ENCODE data around the gene ODAD3. TPM values are rescaled to one million over a fixed set of nuclear protein-coding genes. Genes with fewer than 3 reads are reported as not detected.

ODAD3 gene
- total and polyA plus RNA-seq, 12 donors = 0.17 to 2.2 (median 0.37) TPM; not detected in 1

GRCh38 chr19:11452620-11453310 is 17.8 kb upstream of the ODAD3 start:
- H3K27ac ChIP-seq = no peak overlapping the region
- ATAC-seq (no peak), DNase-seq (no peak)
- H3K27me3 ChIP-seq = peaks cover 0 to 12% (median 1%) of the 10 kb centered on the region in 7 donors
- WGBS, 2 donors = 75 to 81% methylated on average over 33 of the region's 33 CpGs
- H3K4me1 ChIP-seq = peaks cover 0 to 12% (median 0%) of the 10 kb centered on the region in 9 donors
- H3K36me3 ChIP-seq = peaks cover 0 to 33% (median 20%) of the 10 kb centered on the region in 9 donors
- H3K9me3 ChIP-seq = no peaks in the 10 kb centered on the region
- no peak for TF ChIP-seq CTCF (IDR thresholded peaks at IDR 0.05)
- intact Hi-C loops (cut with DNase I) = no loop called here
- no peak overlapping the region for H3K4me3 ChIP-seq

GRCh38 chr19:11451871-11452619 is 17.1 kb upstream of the ODAD3 start:
- Histone ChIP-seq H3K9me3 (no peaks in the 10 kb centered on the region), H3K4me3 (peak overlapping the region in 4 of 10 donors; percentile 2 to 17 (median 14)), H3K4me1 (peaks cover 0 to 12% (median 0%) of the 10 kb centered on the region in 9 donors), H3K36me3 (peaks cover 0 to 40% (median 24%) of the 10 kb centered on the region in 9 donors), H3K27ac (peak overlapping the region in 2 of 10 donors; percentile 17 to 64), H3K27me3 (peaks cover 0 to 12% (median 0%) of the 10 kb centered on the region in 7 donors)
- DNase-seq (no peak), ATAC-seq (peak in 1 of 8 donors; percentile 23)
- WGBS, 2 donors = 31 to 42% methylated on average over 25 of the region's 25 CpGs
- intact Hi-C loops (cut with DNase I) = no loop called here
- no peak for TF ChIP-seq CTCF (IDR thresholded peaks at IDR 0.05)

GRCh38 chr19:11451327-11451870 is 16.5 kb upstream of the ODAD3 start:
- Histone ChIP-seq H3K27me3 (peaks cover 0 to 8% (median 0%) of the 10 kb centered on the region in 7 donors), H3K36me3 (peaks cover 0 to 47% (median 24%) of the 10 kb centered on the region in 9 donors), H3K4me1 (peaks cover 0 to 12% (median 0%) of the 10 kb centered on the region in 9 donors), H3K27ac (peak overlapping the region in 2 of 10 donors; percentile 17 to 64), H3K4me3 (peak overlapping the region in 3 of 10 donors; percentile 2 to 15 (median 12)), H3K9me3 (no peaks in the 10 kb centered on the region)
- WGBS, 2 donors = 31 to 45% methylated on average over 11 to 13 of the region's 13 CpGs
- ATAC-seq (peak in 1 of 8 donors; percentile 6), DNase-seq (no peak)
- intact Hi-C loops (cut with DNase I) = no loop called here
- no peak for TF ChIP-seq CTCF (IDR thresholded peaks at IDR 0.05)

- intact Hi-C loops (cut with DNase I) = no loop called here
- no peak for TF ChIP-seq CTCF (IDR thresholded peaks at IDR 0.05)
- Histone ChIP-seq H3K27ac (no peak overlapping the region), H3K36me3 (peaks cover 0 to 53% (median 28%) of the 10 kb centered on the region in 9 donors), H3K27me3 (peaks cover 0 to 8% (median 0%) of the 10 kb centered on the region in 7 donors), H3K9me3 (no peaks in the 10 kb centered on the region), H3K4me1 (peaks cover 0 to 12% (median 0%) of the 10 kb centered on the region in 9 donors), H3K4me3 (no peak overlapping the region)
- DNase-seq = no peak
- no peak for ATAC-seq
- 87 to 88% methylated on average over 21 of the region's 21 CpGs for WGBS, 2 donors
Observed at GRCh38 chr19:11450570-11451326, 15.8 kb upstream of the ODAD3 start.

All from heart right ventricle (tissue), 16 donors.